ENCODE data around the gene MYLK.

MYLK gene

GRCh38 chr3:123698813-123699212, 185.3 kb downstream of the MYLK start:
- no peak for DNase-seq (ENCODE audit: low spot score)

GRCh38 chr3:123696808-123697207, 187.3 kb downstream of the MYLK start:
- DNase-seq (ENCODE audit: low spot score): no peak

- DNase-seq (ENCODE audit: low spot score): no peak
These were observed 188.1 kb downstream of the MYLK start for GRCh38 chr3:123695731-123696640.

- DNase-seq (ENCODE audit: low spot score): no peak
These were observed 189.0 kb downstream of the MYLK start for GRCh38 chr3:123695152-123695551.

GRCh38 chr3:123694366-123695087, 189.6 kb downstream of the MYLK start:
- no peak for DNase-seq (ENCODE audit: low spot score)

- no peak for DNase-seq (ENCODE audit: low spot score)
These were observed 190.4 kb downstream of the MYLK start for GRCh38 chr3:123693584-123694190.

GRCh38 chr3:123692671-123693070, 191.5 kb downstream of the MYLK start:
- no peak for DNase-seq (ENCODE audit: low spot score)

GRCh38 chr3:123692041-123692440, 192.1 kb downstream of the MYLK start:
- no peak for DNase-seq (ENCODE audit: low spot score)

- no peak for DNase-seq (ENCODE audit: low spot score)
These were observed 194.3 kb downstream of the MYLK start for GRCh38 chr3:123689831-123690230.

- DNase-seq (ENCODE audit: low spot score): no peak
These were observed 195.8 kb downstream of the MYLK start for GRCh38 chr3:123688241-123688747.

- no peak for DNase-seq (ENCODE audit: low spot score)
These were observed 196.8 kb downstream of the MYLK start for GRCh38 chr3:123687286-123687685.

GRCh38 chr3:123686251-123686650, 197.9 kb downstream of the MYLK start:
- no peak for DNase-seq (ENCODE audit: low spot score)

GRCh38 chr3:123685780-123686179, 198.4 kb downstream of the MYLK start:
- no peak for DNase-seq (ENCODE audit: low spot score)

- no peak for DNase-seq (ENCODE audit: low spot score)
These were observed 199.5 kb downstream of the MYLK start for GRCh38 chr3:123684636-123685035.

GRCh38 chr3:123684209-123684608, 199.9 kb downstream of the MYLK start:
- DNase-seq (ENCODE audit: low spot score): no peak

GRCh38 chr3:123683505-123684154, 200.5 kb downstream of the MYLK start:
- DNase-seq (ENCODE audit: low spot score): no peak

GRCh38 chr3:123682781-123683504, 201.2 kb downstream of the MYLK start:
- no peak for DNase-seq (ENCODE audit: low spot score)

GRCh38 chr3:123682302-123682701, 201.8 kb downstream of the MYLK start:
- DNase-seq (ENCODE audit: low spot score): no peak

GRCh38 chr3:123679712-123680386, 204.3 kb downstream of the MYLK start:
- DNase-seq (ENCODE audit: low spot score): no peak

GRCh38 chr3:123678108-123678511, 206.0 kb downstream of the MYLK start:
- DNase-seq (ENCODE audit: low spot score): no peak
